Epithelial cell of prostate (primary cell): Measurements from ENCODE around the gene SDC1.
A peak's percentile ranks its signal among the peaks of the same experiment; 100 is the strongest.

Experiments
- DNase-seq: peaks from one replicate; pipeline ENCODE4 v3.0.0-alpha.2; 2011; ENCODE audit warnings: low read depth, low spot score
- H3K27ac ChIP-seq: fragments of 450-650 bp; 2 replicates; pipeline ENCODE4 v1.5.1; 2017; ENCODE audit warnings: mild to moderate bottlenecking

The SDC1 gene

GRCh38 chr2:20229322-20230113 is 4.6 kb upstream of the SDC1 start:
- DNase-seq: no peak

DNA sequence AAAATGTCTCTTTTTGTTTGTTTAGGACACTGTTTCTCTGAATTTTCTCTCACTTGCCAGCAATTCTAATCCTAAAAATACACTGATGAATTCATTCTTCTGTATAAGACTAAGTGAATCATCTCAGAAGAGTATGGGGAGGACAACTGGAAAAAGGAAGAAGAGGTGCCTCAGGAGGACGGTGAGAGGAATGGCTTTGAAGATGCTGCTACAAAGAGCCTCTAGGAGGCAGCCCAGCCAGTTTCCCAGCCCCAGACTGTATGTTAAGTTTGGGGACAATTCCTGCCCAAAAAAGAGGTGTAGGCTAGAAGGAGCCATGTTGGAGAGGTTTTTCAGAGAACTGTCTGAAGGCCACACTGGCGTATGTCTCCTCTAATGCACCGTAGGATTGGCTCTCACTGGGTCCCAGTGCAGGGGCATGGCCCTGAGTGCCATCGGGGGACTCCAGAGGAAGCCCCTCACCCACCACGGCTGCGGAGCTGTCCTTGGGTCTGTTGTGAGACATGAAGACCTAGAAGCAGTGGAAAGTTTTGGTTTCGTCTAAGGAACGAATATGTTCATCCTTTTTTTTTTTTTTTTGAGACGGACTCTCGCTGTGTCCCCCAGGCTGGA is 3.1 kb upstream of the SDC1 start:
- DNase-seq: no peak

More at GRCh38 chr2:20229322-20230113, 4.6 kb upstream of the SDC1 start:
- H3K27ac ChIP-seq: no peak overlapping the region

GRCh38 chr2:20226152-20226545 is 1.2 kb upstream of the SDC1 start:
- H3K27ac ChIP-seq: peak overlapping the region; percentile 99
- DNase-seq: no peak

More for the DNA sequence above, 3.1 kb upstream of the SDC1 start:
- H3K27ac ChIP-seq: peak overlapping the region; percentile 99

GRCh38 chr2:20225294-20226151 is 593 bp upstream of the SDC1 start:
- peak overlapping the region; percentile 99 for H3K27ac ChIP-seq
- no peak for DNase-seq

DNA sequence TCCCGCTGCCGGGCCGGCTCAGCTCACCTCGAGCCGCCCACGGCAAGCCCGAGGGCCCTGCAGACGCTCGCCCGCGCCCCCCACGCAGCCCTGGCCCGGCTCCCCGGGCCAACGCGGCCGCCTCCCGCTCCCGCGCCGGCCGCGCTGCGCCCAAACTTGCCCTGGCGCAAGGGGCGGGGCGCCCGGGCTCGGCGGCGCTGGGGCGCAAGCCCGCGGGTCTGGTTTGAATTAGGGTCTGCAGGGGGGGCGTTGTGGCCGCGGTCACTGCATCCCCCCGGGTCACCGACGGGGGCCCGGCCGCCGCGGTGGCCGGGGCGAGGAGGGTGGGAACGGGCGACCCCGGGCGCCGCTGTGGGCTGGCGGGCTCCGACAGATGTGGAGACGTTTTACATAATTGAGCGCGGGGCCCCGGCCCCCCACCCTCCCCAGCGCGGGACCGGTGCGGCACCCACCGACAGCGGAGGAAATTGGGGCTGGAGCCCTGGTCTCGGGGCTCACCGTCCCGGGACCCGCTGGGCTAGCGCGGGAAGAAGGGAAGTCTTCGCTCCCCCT is 690 bp downstream of the SDC1 start:
- DNase-seq: no peak
- peak overlapping the region; percentile 99 for H3K27ac ChIP-seq

GRCh38 chr2:20223407-20224163 is 1.3 kb downstream of the SDC1 start:
- DNase-seq: no peak
- peak overlapping the region; percentile 99 for H3K27ac ChIP-seq

GRCh38 chr2:20222769-20223406 is 2.0 kb downstream of the SDC1 start:
- peak overlapping the region; percentile 99 for H3K27ac ChIP-seq
- no peak for DNase-seq

DNA sequence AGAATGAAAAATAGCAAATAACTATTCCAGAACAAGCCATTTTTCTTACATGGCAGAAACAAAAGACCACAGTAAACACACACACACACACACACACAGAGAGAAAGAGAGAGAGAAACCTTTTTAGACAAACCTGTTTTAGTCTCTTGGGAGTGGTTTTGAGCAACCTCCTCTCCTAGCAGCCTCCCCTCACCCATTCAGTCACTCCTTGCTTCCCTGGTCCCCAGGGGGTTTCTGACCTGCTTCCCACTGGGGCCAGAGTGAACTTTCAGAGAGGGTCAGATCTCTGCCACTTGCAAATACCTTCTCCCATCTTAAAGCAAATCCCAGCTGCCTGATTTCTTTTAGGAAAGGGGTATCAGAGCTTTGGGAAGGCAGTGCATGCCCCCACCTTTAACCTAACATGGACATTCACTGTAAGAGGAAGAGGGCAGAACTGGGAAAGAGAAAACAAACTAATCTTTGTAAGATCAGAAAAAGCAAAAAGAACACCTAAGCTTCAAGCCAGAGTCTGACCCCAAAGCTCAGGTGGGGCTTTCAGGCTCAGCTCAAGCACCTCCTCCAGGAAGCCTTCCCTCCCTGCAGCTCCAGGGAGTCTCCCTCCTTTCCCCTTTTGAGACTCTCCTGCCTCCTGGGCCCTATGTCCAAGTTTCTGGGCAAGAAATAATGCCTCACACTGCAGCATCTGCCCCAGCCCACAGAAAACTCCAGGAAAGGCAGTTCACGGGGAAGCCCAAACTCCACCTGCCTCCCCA is 2.7 kb downstream of the SDC1 start:
- peak overlapping the region; percentile 99 for H3K27ac ChIP-seq
- DNase-seq: no peak

DNA sequence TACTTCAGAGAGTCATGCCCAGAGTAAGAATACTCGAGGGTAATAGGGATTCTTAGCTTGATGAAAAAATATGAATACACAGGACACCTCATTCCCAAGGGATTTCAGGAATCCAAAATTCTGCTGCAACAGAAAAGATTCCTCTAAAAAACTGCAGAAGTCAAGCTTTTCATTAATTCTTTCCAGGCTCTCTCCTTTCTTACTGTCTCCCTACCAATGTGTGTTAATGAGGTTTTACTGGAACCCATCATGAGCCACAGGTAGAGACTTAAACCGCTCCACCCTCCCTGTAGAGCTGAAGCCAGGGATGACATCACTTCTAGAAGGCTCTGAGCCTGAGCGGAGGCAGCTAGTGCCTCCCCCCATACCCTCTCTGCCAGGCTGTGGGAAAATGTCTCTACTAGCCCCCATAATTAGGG is 3.4 kb downstream of the SDC1 start:
- DNase-seq: no peak

GRCh38 chr2:20220806-20221554 is 4.0 kb downstream of the SDC1 start:
- DNase-seq: no peak
- peak overlapping the region; percentile 99 for H3K27ac ChIP-seq

More for the DNA sequence above, 3.4 kb downstream of the SDC1 start:
- H3K27ac ChIP-seq: peak overlapping the region; percentile 99

GRCh38 chr2:20219763-20220380 is 5.1 kb downstream of the SDC1 start:
- peak overlapping the region; percentile 99 for H3K27ac ChIP-seq
- DNase-seq: no peak

GRCh38 chr2:20218331-20219320 is 6.3 kb downstream of the SDC1 start:
- no peak for DNase-seq
- H3K27ac ChIP-seq: peak overlapping the region; percentile 99

DNA sequence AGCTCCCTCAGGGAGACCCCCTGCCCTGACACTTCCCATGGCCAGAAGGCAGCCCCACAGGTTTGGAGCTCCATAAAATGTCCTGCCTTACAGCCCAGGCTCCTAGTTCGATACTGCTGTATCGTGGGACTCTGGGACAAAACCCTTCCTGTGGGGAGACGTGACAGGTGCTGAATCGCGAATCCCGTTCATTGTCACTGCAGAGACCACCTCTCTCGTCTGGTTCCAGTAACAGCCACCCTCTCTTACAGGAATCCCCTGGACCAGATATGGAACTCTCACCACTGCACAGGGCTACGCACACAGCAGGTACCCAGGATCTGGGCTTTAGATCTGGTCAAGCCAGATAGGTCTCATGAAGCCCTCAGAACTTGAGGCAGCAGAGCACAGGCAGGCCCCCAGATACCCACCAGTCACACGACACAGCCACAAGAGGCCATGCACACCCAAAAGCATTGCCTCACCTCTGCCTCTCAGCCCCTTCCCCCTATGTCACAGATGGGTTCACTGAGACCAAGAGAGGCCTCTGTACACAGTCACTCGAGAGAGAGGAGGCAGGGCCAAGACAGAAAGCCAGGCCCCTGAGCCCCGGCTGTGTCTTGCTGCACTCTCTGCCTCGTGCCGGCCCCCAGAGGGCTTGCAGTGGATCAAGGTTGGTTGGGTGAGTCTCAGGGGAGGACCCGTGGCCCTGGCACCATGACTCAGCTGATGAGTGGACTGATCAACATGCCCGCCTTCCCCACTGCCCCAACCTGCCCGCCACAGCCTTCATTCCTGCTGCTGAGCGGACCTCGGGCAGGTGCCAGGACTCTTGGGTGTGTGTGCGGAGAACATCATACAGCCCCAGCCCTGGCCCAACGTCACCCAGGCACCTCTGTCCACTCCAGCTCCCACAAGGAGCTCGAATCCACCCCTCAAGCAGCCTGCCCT is 7.6 kb downstream of the SDC1 start:
- H3K27ac ChIP-seq: peak overlapping the region; percentile 99
- peak; percentile 94 for DNase-seq

DNA sequence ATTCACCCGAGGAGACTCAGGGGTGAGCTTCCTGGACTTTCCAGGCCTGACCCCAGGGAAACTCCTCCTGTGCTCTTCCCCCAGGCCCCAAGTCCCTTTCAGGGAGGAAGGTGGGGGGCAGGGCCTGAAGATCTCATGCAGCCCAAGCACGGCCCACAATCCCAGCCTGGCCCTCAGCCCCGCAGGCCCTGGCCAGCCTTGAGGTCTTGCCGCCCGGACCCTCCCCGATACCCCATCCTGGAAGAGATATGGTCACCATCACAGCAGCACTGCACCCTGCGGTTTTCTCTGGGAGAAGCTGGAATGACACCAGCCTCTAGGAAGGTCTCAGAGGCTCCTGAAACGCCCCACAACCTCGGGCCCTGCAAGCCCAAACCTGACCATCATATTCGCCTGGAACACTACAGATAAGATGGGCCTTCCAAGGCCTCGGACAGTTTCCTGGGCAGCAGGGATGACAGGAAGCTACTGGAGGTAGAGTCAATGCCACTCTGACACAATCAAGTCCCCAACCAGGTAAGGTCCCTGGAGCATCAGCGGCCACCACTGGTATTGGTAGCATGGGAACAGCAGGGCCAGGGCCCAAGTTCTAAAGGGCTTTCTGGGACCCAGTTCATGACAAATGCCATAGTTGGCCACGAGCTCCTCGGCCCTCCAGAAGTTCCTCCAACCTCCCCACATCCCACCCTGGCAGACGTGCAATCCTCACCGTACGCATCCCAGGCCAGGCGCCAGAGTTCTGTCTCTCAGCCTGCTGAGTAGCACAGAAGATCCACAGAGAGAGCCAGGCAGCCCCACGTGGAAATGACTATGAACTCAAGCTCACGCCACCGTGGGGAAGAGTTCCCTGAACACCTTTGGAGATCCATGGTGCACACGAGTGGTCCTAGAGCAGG is 8.6 kb downstream of the SDC1 start:
- peak overlapping the region; percentile 99 for H3K27ac ChIP-seq
- DNase-seq: no peak
